ENCODE results near the gene LMBR1. TPM values are rescaled to one million over a fixed set of nuclear protein-coding genes. Genes with fewer than 3 reads are reported as not detected.

The LMBR1 gene
- total and polyA plus RNA-seq, 2 experiments from 2014 or later: 21.8 to 26.7 TPM

DNA sequence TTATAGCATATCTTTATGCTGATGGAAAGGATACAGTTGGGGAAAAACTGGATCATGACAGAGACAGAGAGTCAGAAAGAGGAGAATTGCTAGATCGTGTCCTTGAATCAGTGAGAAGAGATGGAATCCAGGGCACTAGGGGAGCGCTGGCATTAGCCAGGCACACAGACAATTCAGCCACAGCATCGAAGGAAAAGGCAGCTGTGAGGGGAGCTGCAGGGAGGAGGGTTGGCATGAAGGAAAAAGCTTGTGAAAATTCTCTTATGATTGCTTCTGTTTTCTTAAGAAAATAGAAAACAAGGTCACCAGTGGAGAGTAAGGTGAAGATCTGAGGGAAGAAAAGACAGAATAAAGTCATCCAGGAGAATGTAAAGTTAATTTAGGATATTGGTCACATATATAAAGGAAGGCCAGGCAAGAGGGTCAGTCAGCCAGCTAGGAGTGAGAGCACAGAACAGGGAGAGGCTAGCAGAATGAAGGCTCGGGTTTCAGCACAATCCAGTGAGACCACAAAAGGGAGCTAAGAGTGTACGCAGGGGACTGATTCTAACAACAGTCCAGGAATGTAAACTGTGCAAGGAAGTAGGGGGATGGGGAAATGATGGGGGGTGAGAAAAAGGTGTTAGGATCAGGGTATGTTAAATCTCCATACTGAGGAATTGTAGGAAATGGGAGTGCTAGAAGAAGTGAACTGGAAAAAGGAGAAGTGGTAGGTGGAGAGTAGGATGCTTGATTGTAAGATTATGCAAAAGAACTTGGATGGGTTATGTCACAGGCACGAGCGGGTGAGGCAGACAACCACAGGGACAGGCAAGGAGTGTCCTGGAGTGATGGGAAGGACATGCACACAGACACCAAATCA is 140.4 kb downstream of the LMBR1 start:
- Histone ChIP-seq H3K4me2 (ENCODE audit: unreplicated experiment) (no peak overlapping the region), H3K27me3 (replicated peaks; ENCODE audit: insufficient read depth) (no peaks in the 10 kb centered on the region), H3K9me3 (ENCODE audit: low read depth) (no peaks in the 10 kb centered on the region), H3K4me1 (ENCODE audit: insufficient read depth) (peaks cover 4% of the 10 kb centered on the region; the same call in 1 of the 2 replicates), H3K79me2 (ENCODE audit: insufficient read depth) (no peaks in the 10 kb centered on the region), H4K20me1 (ENCODE audit: insufficient read depth) (no peaks in the 10 kb centered on the region), H3K36me3 (ENCODE audit: low read depth) (no peaks in the 10 kb centered on the region), H3K9me2 (ENCODE audit: insufficient read depth) (no peaks in the 10 kb centered on the region), H2AFZ (no peak overlapping the region), H3K4me3 (no peak overlapping the region), H3K9ac (no peak overlapping the region), H3F3A (ENCODE audit: insufficient read depth) (no peaks in the 10 kb centered on the region), H3K27ac (no peak overlapping the region)
- DNase-seq: no peak
- TF ChIP-seq EZH2 (IDR thresholded peaks at IDR 0.05; ENCODE audit: insufficient read depth, poor library complexity, severe bottlenecking): no peak
- in situ Hi-C loops (cut with MboI): no loop called here
- 68 to 69% methylated on average over 7 of the region's 7 CpGs for WGBS, 2 experiments (ENCODE audit: low coverage in 1 of 2, low lambda C conversion rate in 2 of 2, missing lambda C conversion rate in 2 of 2)

DNA sequence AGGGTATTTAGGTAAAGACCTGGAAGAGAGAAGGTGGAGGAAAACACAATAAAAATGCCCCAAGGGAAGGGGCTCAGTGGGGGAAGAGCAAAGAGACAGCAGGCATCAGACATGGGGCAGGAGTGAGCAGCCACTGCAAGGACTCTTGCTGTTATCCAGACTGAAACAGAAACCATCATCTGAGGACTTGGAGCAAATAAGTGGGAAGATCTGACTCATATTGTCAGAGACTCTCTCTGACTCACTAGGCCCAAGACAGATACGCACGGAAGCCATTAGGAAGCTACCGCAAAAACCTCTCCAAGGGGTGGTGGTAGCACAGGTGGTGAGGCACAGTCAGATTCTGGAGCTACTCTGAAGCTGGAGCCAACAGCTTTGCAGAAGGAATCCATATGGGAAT is 141.7 kb downstream of the LMBR1 start:
- Histone ChIP-seq H3K9me3 (ENCODE audit: low read depth) (no peaks in the 10 kb centered on the region), H2AFZ (no peak overlapping the region), H3K27ac (0 out of 2 replicates have a peak overlapping the region, but pooled peaks have one; percentile 21), H3K9ac (no peak overlapping the region), H3K9me2 (ENCODE audit: insufficient read depth) (no peaks in the 10 kb centered on the region), H3K4me3 (no peak overlapping the region), H3F3A (ENCODE audit: insufficient read depth) (no peaks in the 10 kb centered on the region), H3K4me2 (ENCODE audit: unreplicated experiment) (no peak overlapping the region), H3K79me2 (ENCODE audit: insufficient read depth) (no peaks in the 10 kb centered on the region), H4K20me1 (ENCODE audit: insufficient read depth) (no peaks in the 10 kb centered on the region), H3K36me3 (ENCODE audit: low read depth) (no peaks in the 10 kb centered on the region), H3K27me3 (replicated peaks; ENCODE audit: insufficient read depth) (no peaks in the 10 kb centered on the region), H3K4me1 (ENCODE audit: insufficient read depth) (peaks cover 4% of the 10 kb centered on the region; the same call in 1 of the 2 replicates)
- TF ChIP-seq EZH2 (IDR thresholded peaks at IDR 0.05; ENCODE audit: insufficient read depth, poor library complexity, severe bottlenecking) (no peak), EZH2phosphoT487 (IDR thresholded peaks at IDR 0.05; ENCODE audit: insufficient read depth, low read depth) (no peak)
- WGBS, 2 experiments (ENCODE audit: low coverage in 1 of 2, low lambda C conversion rate in 2 of 2, missing lambda C conversion rate in 2 of 2): 54 to 81% methylated on average over 3 of the region's 3 CpGs
- in situ Hi-C loops (cut with MboI): no loop called here
- peak; percentile 84 for DNase-seq

DNA sequence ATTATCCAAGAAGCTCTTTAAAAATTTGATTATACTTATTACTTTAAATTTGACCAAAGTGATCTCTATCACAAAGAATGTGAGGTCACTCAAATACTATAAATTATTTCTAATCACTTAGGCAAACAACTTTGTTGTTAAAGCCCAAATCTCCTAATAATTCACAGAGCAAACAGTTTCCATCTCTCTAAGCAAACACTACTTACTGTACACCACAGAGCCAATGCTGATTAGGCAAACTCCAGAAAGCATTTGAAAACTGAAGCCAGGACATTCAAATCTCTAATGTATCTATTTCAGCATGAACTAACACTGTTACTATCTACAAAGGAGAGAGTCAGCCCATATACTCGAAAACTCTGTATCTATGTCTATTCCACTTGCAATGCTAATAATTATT is 145.3 kb downstream of the LMBR1 start:
- H3K27me3 ChIP-seq (replicated peaks; ENCODE audit: insufficient read depth): no peaks in the 10 kb centered on the region
- in situ Hi-C loops (cut with MboI): no loop called here
- H3K4me2 ChIP-seq (ENCODE audit: unreplicated experiment): no peak overlapping the region
- H3K9me3 ChIP-seq (ENCODE audit: low read depth): no peaks in the 10 kb centered on the region
- no peak overlapping the region for H3K4me3 ChIP-seq
- TF ChIP-seq EZH2 (IDR thresholded peaks at IDR 0.05; ENCODE audit: insufficient read depth, poor library complexity, severe bottlenecking): no peak
- no peak for TF ChIP-seq EZH2phosphoT487 (IDR thresholded peaks at IDR 0.05; ENCODE audit: insufficient read depth, low read depth)
- H3K4me1 ChIP-seq (ENCODE audit: insufficient read depth): peaks cover 4% of the 10 kb centered on the region; the same call in 1 of the 2 replicates
- H3K27ac ChIP-seq: no peak overlapping the region
- no peaks in the 10 kb centered on the region for H3F3A ChIP-seq (ENCODE audit: insufficient read depth)
- no peaks in the 10 kb centered on the region for H3K79me2 ChIP-seq (ENCODE audit: insufficient read depth)
- no peaks in the 10 kb centered on the region for H4K20me1 ChIP-seq (ENCODE audit: insufficient read depth)
- no peaks in the 10 kb centered on the region for H3K9me2 ChIP-seq (ENCODE audit: insufficient read depth)
- H3K9ac ChIP-seq: no peak overlapping the region
- WGBS, 2 experiments (ENCODE audit: low coverage in 1 of 2, low lambda C conversion rate in 2 of 2, missing lambda C conversion rate in 2 of 2): 87 to 100% methylated on average over 1 of the region's 1 CpG
- H3K36me3 ChIP-seq (ENCODE audit: low read depth): no peaks in the 10 kb centered on the region
- H2AFZ ChIP-seq: no peak overlapping the region
- no peak for DNase-seq

DNA sequence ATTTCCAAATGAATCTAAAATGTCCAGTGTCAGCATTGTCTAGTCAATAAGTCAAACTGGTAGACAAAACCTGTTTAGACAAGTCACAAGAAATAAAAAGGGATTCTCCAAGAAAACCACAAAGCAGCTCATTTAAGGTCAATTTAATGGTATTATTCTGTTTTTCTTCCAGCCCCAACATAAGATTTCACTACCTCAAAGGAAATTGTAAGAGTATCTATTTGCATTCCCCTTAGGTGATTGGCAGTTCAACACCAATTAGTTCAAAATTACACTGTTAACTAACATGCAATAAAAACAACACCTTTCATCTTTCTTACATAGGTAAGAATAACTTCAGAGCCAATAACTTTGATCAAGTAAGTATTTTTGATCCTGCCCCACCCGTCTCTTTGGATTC is 146.1 kb downstream of the LMBR1 start:
- DNase-seq: no peak
- H4K20me1 ChIP-seq (ENCODE audit: insufficient read depth): no peaks in the 10 kb centered on the region
- no peak overlapping the region for H3K4me3 ChIP-seq
- H3F3A ChIP-seq (ENCODE audit: insufficient read depth): no peaks in the 10 kb centered on the region
- H3K9me3 ChIP-seq (ENCODE audit: low read depth): no peaks in the 10 kb centered on the region
- WGBS, 2 experiments (ENCODE audit: low coverage in 1 of 2, low lambda C conversion rate in 2 of 2, missing lambda C conversion rate in 2 of 2): 69 to 82% methylated on average over 1 of the region's 1 CpG
- H3K36me3 ChIP-seq (ENCODE audit: low read depth): no peaks in the 10 kb centered on the region
- TF ChIP-seq EZH2phosphoT487 (IDR thresholded peaks at IDR 0.05; ENCODE audit: insufficient read depth, low read depth): no peak
- TF ChIP-seq EZH2 (IDR thresholded peaks at IDR 0.05; ENCODE audit: insufficient read depth, poor library complexity, severe bottlenecking): no peak
- H3K4me1 ChIP-seq (ENCODE audit: insufficient read depth): peaks cover 4% of the 10 kb centered on the region; the same call in 1 of the 2 replicates
- in situ Hi-C loops (cut with MboI): no loop called here
- H3K9me2 ChIP-seq (ENCODE audit: insufficient read depth): no peaks in the 10 kb centered on the region
- H3K9ac ChIP-seq: no peak overlapping the region
- no peak overlapping the region for H2AFZ ChIP-seq
- no peak overlapping the region for H3K4me2 ChIP-seq (ENCODE audit: unreplicated experiment)
- H3K27me3 ChIP-seq (replicated peaks; ENCODE audit: insufficient read depth): no peaks in the 10 kb centered on the region
- no peaks in the 10 kb centered on the region for H3K79me2 ChIP-seq (ENCODE audit: insufficient read depth)
- no peak overlapping the region for H3K27ac ChIP-seq

Measured in GM23248 (cell line).